Spleen (tissue), 7 donors: ENCODE data around the gene FBN2.

Experiments
- POLR2A ChIP-seq, 3 donors: fragments of 450-650 bp; IDR thresholded peaks; one replicate each; pipeline ENCODE4 v1.5.1; 2017; ENCODE audit warnings: antibody characterized with exemption in 3 of 3, mild to moderate bottlenecking in 1 of 3
- TF ChIP-seq, protein P1 (sequence below), 11 experiments: fragments of 200-600 bp in 7 of 11; fragments of 450-650 bp in 4 of 11; sonication (generic) in 4 of 11; IDR thresholded peaks in 8 of 11; conservative IDR thresholded peaks in 3 of 11; 1 replicate in 7 of 11; 2 replicates in 4 of 11; pipeline versions ENCODE4 v1.4.0 to v1.8.0; 2016 to 2021; ENCODE audit warnings: antibody characterized with exemption in 11 of 11, inconsistent platforms in 4 of 11, mild to moderate bottlenecking in 1 of 11
- donor health status: DM: no; HTN: no; CAD: no; lungs with moderate emphysema.
- donor health status: DM: no; HTN: no; CAD: no.
- donor health status: DM: no; HTN: no; CAD: no.

DNA sequence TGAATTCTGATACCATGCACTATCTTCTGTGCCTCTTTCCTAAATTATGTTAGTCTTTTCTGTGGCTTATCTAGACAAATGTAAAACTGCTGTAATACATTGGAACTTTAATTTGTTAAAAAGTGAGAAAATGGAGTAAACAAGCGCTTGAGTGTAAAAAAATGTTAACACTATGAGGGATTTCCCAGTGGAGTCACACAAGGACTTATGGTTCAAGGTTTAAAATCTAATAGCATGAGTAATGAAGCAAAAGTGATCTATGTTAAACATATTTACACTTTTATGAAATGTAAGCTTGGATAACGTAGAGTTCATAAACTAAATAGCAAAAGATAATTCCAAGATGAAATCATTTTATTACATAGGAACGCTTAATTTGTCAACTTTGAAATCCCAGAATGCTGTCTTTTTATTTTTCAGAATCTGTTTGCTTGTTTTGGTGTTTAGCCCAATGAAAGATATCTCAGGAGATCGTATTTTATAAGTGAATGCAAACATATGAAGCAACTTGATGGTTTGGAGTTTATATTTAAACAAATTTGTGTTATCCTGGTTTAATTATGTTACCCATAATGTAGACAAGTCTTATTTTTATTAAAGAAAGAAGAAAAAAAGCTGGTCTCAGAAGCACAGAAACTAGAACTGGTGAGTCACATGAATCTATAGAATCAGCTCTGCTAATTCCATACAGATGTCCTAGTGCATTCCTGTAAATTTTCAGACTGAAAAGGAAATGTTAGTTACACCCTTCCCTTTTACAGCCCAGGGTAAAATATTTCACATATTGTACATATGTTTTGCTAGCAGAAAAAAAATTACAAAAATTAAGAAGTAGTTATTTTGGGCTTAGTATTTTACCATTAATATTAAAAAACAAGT is 34.2 kb upstream of the FBN2 start:
- TF ChIP-seq POLR2A (IDR thresholded peaks at IDR 0.05), result no peak
- TF ChIP-seq, protein P1, sequence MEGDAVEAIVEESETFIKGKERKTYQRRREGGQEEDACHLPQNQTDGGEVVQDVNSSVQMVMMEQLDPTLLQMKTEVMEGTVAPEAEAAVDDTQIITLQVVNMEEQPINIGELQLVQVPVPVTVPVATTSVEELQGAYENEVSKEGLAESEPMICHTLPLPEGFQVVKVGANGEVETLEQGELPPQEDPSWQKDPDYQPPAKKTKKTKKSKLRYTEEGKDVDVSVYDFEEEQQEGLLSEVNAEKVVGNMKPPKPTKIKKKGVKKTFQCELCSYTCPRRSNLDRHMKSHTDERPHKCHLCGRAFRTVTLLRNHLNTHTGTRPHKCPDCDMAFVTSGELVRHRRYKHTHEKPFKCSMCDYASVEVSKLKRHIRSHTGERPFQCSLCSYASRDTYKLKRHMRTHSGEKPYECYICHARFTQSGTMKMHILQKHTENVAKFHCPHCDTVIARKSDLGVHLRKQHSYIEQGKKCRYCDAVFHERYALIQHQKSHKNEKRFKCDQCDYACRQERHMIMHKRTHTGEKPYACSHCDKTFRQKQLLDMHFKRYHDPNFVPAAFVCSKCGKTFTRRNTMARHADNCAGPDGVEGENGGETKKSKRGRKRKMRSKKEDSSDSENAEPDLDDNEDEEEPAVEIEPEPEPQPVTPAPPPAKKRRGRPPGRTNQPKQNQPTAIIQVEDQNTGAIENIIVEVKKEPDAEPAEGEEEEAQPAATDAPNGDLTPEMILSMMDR (IDR thresholded peaks at IDR 0.05 in 8 of 11, conservative IDR thresholded peaks at IDR 0.05 in 3 of 11), result no peak
